Panc1 (cell line): ENCODE data around the gene DDX27. TPM values are rescaled to one million over a fixed set of nuclear protein-coding genes. Genes with fewer than 3 reads are reported as not detected.

Experiments used
- ATAC-seq: fragments of 200-7000 bp; cut with Tn5 transposase; 2 replicates; pipeline ENCODE4 v1.9.1; 2020; ENCODE audit warnings: mild to moderate bottlenecking, moderate library complexity
- BruUV-seq: library from RNA; stranded (reverse); fragments of 400-500 nt; replicated peaks from 2 replicates; lab custom pipeline; 2021; lab: Mats Ljungman, UMichigan
- CTCF ChIA-PET: fragments of 300-600 bp; sonication (Branson Sonifier 250); formaldehyde crosslinking; loops from one replicate; lab custom pipeline; 2022; ENCODE audit warnings: antibody characterized with exemption; lab: Charles Lee
- POLR2A ChIA-PET: fragments of 300-600 bp; sonication (Branson Sonifier 250); formaldehyde crosslinking; loops from one replicate; lab custom pipeline; 2022; ENCODE audit warnings: antibody characterized with exemption; lab: Charles Lee
- DNase-seq: peaks from one replicate; pipeline ENCODE4 v3.0.0-alpha.2; 2010; ENCODE audit warnings: low read depth, low spot score
- H3K27ac ChIP-seq: 2 replicates; pipeline ENCODE4 v1.5.1; 2011; ENCODE audit warnings: mild to moderate bottlenecking, low read length, inconsistent platforms
- H3K27me3 ChIP-seq: fragments of 200-500 bp; sonication (Bioruptor generic); 2 replicates; pipeline ENCODE4 v1.6.0; 2014; ENCODE audit warnings: low read length, inconsistent platforms; ENCODE audit not compliant: control insufficient read depth, insufficient read depth
- H3K36me3 ChIP-seq: fragments of 200-500 bp; sonication (Bioruptor generic); 2 replicates; pipeline ENCODE4 v1.5.1; 2014; ENCODE audit warnings: inconsistent platforms, mild to moderate bottlenecking, low read length, moderate library complexity; ENCODE audit not compliant: control insufficient read depth, insufficient read depth
- H3K4me1 ChIP-seq: 2 replicates; pipeline ENCODE4 v1.5.1; 2011; ENCODE audit warnings: inconsistent platforms, mild to moderate bottlenecking, low read length, moderate library complexity; ENCODE audit not compliant: control insufficient read depth, insufficient read depth
- H3K4me3 ChIP-seq, 2 experiments: 2 replicates each; pipeline ENCODE4 v1.5.1; 2011 to 2012; ENCODE audit warnings: low read depth in 2 of 2, low read length in 2 of 2, mild to moderate bottlenecking in 2 of 2, inconsistent platforms in 1 of 2, moderate library complexity in 1 of 2
- H3K9me3 ChIP-seq: fragments of 200-500 bp; sonication (Bioruptor generic); 2 replicates; pipeline ENCODE4 v1.5.1; 2014; ENCODE audit warnings: low read depth, mild to moderate bottlenecking, inconsistent platforms, low read length, moderate library complexity; ENCODE audit not compliant: control insufficient read depth, insufficient read depth
- POLR2AphosphoS5 ChIP-seq: IDR thresholded peaks from 2 replicates; pipeline ENCODE4 v1.6.1; 2012; ENCODE audit warnings: mild to moderate bottlenecking, low read depth, low read length, moderate library complexity
- SIN3A ChIP-seq: IDR thresholded peaks from 2 replicates; pipeline ENCODE4 v1.6.1; 2012; ENCODE audit warnings: low read depth, mild to moderate bottlenecking, low read length, moderate library complexity, borderline replicate concordance; ENCODE audit not compliant: insufficient read depth
- TCF7L2 ChIP-seq: IDR thresholded peaks from 2 replicates; pipeline ENCODE4 v1.6.1; 2011; ENCODE audit warnings: mild to moderate bottlenecking, low read depth, low read length, inconsistent platforms
- in situ Hi-C: cut with HindIII; loops from 2 replicates; pipeline ENCODE4 v1.10.0; 2016; ENCODE audit warnings: low sequenced_read_pairs, low pct_unique_long_range_greater_than_20kb
- intact Hi-C: fragments of 100-400 bp; cut with micrococcal nuclease; formaldehyde crosslinking; loops from one replicate; pipeline ENCODE4 v1.10.0; 2022; ENCODE audit not compliant: unreplicated experiment
- total RNA-seq: library from RNA; stranded (reverse); gene quantifications from one replicate; pipeline ENCODE4 v1.2.1, GENCODE V29; 2021; ENCODE audit not compliant: unreplicated experiment
- TF ChIP-seq, protein P1 (sequence below), 2 experiments: IDR thresholded peaks; 2 replicates each; pipeline ENCODE4 v1.6.1; 2011 to 2012; ENCODE audit warnings: low read depth in 2 of 2, control low read depth in 1 of 2, low read length in 1 of 2, mild to moderate bottlenecking in 1 of 2, moderate library complexity in 1 of 2; ENCODE audit not compliant: insufficient read depth in 1 of 2
- TF ChIP-seq, protein P2 (sequence below): fragments of 450-650 bp; IDR thresholded peaks from 2 replicates; pipeline ENCODE4 v1.5.1; 2017; ENCODE audit warnings: mild to moderate bottlenecking

Gene DDX27
- total RNA-seq, 1 experiment from 2014 or later = 63.4 TPM

DNA sequence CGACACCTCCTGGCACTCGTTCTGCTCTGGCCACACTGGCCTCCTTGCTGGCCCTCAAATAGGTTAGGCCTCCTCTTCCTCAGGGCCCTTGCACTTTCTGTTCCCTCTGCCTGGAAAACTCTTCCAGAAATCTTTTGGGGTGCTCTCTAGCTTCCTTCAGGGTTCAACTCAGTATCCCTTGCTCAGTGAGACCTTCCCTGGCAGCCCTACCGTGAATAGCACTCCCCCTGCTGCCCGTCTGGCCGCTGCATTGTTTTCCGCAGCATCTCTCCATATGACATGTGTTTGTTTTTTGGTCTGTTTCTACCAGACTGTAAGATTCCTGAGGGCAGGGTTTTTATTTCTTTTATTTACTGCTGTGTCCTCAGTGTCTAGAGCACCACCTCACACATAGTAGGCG, 6.7 kb downstream of the DDX27 start:
- TF ChIP-seq, protein P1, sequence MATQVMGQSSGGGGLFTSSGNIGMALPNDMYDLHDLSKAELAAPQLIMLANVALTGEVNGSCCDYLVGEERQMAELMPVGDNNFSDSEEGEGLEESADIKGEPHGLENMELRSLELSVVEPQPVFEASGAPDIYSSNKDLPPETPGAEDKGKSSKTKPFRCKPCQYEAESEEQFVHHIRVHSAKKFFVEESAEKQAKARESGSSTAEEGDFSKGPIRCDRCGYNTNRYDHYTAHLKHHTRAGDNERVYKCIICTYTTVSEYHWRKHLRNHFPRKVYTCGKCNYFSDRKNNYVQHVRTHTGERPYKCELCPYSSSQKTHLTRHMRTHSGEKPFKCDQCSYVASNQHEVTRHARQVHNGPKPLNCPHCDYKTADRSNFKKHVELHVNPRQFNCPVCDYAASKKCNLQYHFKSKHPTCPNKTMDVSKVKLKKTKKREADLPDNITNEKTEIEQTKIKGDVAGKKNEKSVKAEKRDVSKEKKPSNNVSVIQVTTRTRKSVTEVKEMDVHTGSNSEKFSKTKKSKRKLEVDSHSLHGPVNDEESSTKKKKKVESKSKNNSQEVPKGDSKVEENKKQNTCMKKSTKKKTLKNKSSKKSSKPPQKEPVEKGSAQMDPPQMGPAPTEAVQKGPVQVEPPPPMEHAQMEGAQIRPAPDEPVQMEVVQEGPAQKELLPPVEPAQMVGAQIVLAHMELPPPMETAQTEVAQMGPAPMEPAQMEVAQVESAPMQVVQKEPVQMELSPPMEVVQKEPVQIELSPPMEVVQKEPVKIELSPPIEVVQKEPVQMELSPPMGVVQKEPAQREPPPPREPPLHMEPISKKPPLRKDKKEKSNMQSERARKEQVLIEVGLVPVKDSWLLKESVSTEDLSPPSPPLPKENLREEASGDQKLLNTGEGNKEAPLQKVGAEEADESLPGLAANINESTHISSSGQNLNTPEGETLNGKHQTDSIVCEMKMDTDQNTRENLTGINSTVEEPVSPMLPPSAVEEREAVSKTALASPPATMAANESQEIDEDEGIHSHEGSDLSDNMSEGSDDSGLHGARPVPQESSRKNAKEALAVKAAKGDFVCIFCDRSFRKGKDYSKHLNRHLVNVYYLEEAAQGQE (IDR thresholded peaks at IDR 0.05; ENCODE audit: insufficient read depth in 1 of 2, low read depth in 2 of 2, low read length in 1 of 2) = no peak
- TF ChIP-seq, protein P2, sequence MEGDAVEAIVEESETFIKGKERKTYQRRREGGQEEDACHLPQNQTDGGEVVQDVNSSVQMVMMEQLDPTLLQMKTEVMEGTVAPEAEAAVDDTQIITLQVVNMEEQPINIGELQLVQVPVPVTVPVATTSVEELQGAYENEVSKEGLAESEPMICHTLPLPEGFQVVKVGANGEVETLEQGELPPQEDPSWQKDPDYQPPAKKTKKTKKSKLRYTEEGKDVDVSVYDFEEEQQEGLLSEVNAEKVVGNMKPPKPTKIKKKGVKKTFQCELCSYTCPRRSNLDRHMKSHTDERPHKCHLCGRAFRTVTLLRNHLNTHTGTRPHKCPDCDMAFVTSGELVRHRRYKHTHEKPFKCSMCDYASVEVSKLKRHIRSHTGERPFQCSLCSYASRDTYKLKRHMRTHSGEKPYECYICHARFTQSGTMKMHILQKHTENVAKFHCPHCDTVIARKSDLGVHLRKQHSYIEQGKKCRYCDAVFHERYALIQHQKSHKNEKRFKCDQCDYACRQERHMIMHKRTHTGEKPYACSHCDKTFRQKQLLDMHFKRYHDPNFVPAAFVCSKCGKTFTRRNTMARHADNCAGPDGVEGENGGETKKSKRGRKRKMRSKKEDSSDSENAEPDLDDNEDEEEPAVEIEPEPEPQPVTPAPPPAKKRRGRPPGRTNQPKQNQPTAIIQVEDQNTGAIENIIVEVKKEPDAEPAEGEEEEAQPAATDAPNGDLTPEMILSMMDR = no peak
- TF ChIP-seq TCF7L2 (no peak), SIN3A (no peak), POLR2AphosphoS5 (no peak)
- intact Hi-C loops = no loop called here
- no TSS peak for BruUV-seq
- in situ Hi-C loops = no loop called here
- no peaks in the 10 kb centered on the region for H3K4me1 ChIP-seq
- H3K27ac ChIP-seq = no peak overlapping the region
- H3K36me3 ChIP-seq = peaks cover 13% of the 10 kb centered on the region; the same call in 1 of the 2 replicates
- ATAC-seq (no peak), DNase-seq (no peak)
- H3K27me3 ChIP-seq = no peaks in the 10 kb centered on the region
- H3K4me3 ChIP-seq = no peak overlapping the region
- ChIA-PET POLR2A (no interaction called here), CTCF (no interaction called here)
- H3K9me3 ChIP-seq = no peaks in the 10 kb centered on the region

DNA sequence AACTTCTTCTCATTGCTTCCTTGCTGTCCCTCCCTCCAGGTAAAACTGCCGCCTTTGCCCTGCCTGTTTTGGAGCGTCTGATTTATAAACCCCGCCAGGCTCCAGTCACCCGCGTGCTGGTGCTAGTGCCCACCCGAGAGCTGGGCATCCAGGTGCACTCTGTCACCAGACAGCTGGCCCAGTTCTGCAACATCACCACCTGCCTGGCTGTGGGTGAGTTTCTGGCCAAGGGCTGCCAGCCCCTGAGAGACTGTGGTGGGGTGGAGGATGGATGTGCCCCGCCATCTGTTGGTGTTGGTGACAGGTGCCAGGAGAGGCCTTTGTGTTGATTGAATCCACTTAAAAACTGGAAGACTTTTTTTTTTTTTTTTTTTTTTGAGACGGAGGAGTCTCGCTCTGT, 9.5 kb downstream of the DDX27 start:
- ChIA-PET CTCF (no interaction called here), POLR2A (interaction anchor here (1.1 kb wide), 1 partner anchor 14 kb away, joined by 8 read pairs; no protein-coding TSS in a partner anchor)
- H3K9me3 ChIP-seq = no peaks in the 10 kb centered on the region
- DNase-seq = no peak
- H3K27ac ChIP-seq = no peak overlapping the region
- in situ Hi-C loops = no loop called here
- intact Hi-C loops = no loop called here
- no peaks in the 10 kb centered on the region for H3K4me1 ChIP-seq
- H3K27me3 ChIP-seq = no peaks in the 10 kb centered on the region
- no peak for ATAC-seq
- H3K4me3 ChIP-seq = no peak overlapping the region
- TF ChIP-seq TCF7L2 = no peak
- no peak for TF ChIP-seq SIN3A
- TF ChIP-seq, protein P1 (IDR thresholded peaks at IDR 0.05; ENCODE audit: insufficient read depth in 1 of 2, low read depth in 2 of 2, low read length in 1 of 2) = no peak
- no peak for TF ChIP-seq POLR2AphosphoS5
- TF ChIP-seq, protein P2 = no peak
- peaks cover 6% of the 10 kb centered on the region; the same call in 1 of the 2 replicates for H3K36me3 ChIP-seq
- no TSS peak for BruUV-seq
